HL-60 (cell line): ENCODE measurements around the gene LSMEM2.

ENCODE experiments used
- CTCF ChIP-seq: IDR thresholded peaks from one replicate; pipeline ENCODE4 v1.5.1; 2011; ENCODE audit warnings: low read length, control low read depth, inconsistent platforms; ENCODE audit not compliant: insufficient read depth
- GABPA ChIP-seq: IDR thresholded peaks from 2 replicates; pipeline ENCODE4 v1.6.1; 2012; ENCODE audit warnings: low read depth
- POLR2AphosphoS5 ChIP-seq: IDR thresholded peaks from 2 replicates; pipeline ENCODE4 v1.6.1; 2012; ENCODE audit warnings: low read depth
- REST ChIP-seq: IDR thresholded peaks from 2 replicates; pipeline ENCODE4 v1.6.1; 2012; ENCODE audit warnings: low read depth; ENCODE audit not compliant: insufficient replicate concordance

GRCh38 chr3:50270422-50271224, 8.3 kb upstream of the LSMEM2 start:
- TF ChIP-seq CTCF (no peak), REST (no peak), POLR2AphosphoS5 (no peak), GABPA (no peak)
